ENCODE results near the gene AMH.
"Not testable (repeated sequence)": the region's sequence is repeated elsewhere in the genome, so short reads cannot be mapped to it uniquely, and the experiment has no call there.

The AMH gene

GRCh38 chr19:2270423-2271233 is 21.5 kb downstream of the AMH start:
- peak; percentile 59 for DNase-seq (ENCODE audit: low read depth)

GRCh38 chr19:2271234-2272103 is 22.3 kb downstream of the AMH start:
- no peak for DNase-seq (ENCODE audit: low read depth)

GRCh38 chr19:2273356-2274184 is 24.4 kb downstream of the AMH start:
- peak; percentile 72 for DNase-seq (ENCODE audit: low read depth)

GRCh38 chr19:2274185-2274711 is 25.1 kb downstream of the AMH start:
- no peak for DNase-seq (ENCODE audit: low read depth)

- no peak for DNase-seq (ENCODE audit: low read depth)
These were observed 25.9 kb downstream of the AMH start for GRCh38 chr19:2274931-2275535.

DNA sequence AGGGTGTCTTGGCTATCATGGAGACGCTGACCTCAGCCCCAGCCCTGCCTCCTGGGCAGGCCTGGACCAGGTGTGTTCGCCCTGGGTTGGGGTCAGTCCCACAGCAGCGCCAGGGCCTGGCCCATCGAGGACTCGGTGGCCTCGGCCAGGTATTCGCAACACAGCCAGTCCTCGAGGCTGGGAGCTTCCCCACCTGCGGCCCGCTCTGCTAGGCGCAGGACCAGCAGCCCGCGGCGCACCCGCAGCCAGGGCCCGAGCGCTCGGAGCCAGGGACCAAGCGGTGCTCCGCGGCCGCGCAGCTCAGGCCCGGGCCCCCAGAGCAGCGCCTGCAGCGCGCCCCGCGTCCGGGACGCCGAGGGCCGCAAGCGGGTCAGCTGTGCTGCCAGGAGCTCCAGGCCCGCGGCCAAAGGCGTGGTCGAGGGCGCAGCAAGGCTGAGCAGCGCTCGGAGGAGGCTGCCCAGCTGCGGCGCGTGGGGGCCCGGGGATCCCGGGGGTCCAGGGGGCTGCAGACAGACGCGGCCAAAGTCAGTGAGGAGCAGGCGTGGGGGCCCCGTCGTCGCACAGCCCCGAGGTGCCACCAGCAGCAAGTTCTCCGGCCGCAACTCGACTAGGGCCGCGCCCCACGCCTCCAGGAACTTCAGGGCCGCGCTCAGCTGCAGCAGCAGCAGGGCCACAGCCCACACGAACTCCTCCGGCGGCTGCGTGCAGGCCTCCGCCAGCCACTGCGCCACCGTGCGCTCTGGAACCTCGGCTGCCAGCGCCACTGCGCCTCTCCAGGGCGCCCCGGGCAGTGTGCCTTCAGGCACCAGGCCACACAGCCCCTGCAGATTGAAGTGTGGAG is 26.7 kb downstream of the AMH start:
- no peak for DNase-seq (ENCODE audit: low read depth)

DNA sequence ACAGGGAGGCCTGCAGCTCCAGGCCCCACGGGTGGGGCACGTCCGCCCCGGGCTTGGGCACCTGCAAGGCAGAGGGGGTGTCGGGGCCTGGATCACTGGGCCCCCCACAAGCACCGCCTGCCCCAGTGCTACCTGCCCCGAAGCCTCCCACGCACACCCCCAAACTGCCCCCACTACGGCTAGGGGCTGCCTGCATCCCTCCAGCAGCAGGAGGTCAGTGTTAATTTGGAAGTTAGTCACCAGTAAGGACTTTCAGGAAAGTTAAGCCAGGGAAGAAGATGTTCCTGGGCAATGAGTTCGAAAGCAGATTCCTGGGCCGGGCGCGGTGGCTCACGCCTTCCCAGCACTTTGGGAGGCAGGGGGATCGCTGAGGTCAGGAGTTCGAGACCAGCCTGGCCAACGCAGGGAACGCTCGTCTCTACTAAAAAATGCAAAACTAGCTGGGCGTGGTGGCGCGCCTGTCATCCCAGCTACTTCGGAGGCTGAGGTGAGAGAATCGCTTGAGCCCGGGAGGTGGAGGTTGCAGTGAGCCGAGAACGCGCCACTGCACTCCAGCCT is 27.4 kb downstream of the AMH start:
- DNase-seq (ENCODE audit: low read depth) = no peak

DNA sequence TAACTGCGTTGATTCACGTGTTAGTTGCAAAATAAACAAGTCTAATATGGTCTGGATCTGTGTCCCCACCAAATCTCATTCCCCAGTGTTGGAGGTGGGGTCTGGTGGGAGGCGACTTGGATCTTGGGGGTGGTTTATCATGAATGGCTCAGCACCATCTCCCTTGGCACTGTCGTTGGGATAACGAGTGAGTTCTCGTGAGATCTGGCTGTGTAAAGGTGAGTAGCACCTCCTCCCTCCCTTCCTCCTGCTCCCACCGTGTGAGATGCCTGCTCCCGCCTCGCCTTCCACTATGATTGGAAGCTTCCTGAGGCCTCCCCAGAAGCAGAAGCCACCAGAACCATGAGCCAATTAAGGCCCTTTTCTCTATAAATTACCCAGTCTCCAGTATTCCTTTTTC is 28.0 kb downstream of the AMH start:
- DNase-seq (ENCODE audit: low read depth) = no peak

DNA sequence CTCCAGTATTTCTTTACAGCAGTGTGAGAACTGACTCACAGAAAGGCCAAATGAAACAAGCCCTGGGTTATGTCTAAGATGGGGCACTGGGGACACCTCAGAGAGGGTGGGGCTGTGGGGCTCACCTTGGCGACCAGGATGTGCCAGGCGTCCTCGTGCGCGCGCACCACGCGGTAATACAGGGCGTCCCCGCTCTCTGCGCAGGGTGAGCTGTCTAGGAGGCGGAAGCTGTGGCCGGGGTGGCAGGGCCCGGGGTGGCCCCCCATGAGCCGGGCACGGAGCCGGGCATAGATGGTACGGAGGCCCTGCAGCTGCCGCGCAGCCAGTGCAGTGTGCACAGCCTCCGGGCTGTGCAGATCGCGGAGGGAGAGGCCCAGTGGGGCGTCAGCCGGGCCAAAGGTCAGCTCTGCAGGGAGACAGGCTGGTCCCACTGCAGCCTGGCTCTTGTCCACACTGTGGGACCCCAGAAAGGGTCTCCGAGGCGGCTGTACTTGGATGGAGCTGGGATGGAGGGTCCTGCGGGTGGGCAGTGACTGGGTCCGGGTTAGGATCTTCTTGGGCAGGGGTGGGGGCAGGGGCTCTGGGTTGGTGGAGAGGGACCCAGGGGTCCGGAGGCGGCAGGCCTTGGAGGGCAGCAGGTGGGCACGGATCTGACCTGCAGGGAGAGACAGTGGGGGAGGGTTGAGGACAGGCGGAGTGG is 29.5 kb downstream of the AMH start:
- no peak for DNase-seq (ENCODE audit: low read depth)

DNA sequence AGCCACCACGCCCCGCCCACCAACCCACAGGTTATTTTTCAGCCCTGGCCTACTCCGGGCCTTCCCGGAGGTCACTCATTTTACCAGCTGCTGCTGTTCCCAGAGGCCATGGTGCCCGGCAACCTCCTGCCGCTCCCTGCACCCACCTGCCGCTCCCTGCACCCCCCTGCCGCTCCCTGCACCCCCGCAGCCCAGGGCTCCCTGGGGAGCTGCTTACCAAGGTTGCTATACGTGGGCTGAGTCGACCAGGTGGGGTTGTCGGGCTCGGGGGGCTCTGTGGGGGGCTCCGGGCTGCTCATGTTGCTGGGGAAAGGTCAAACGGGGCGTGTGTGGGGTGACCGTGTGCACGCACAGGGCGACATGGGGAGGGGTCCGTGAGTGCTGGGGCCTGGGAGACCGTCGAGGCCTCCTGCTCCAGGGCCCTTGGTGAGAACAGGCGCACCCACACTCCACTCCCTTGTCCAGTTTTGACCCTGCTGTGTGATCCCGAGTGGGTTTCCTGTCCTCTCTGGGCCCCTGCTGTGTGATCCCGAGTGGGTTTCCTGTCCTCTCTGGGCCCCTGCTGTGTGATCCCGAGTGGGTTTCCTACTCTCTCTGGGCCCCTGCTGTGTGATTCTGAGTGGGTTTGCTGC is 31.6 kb downstream of the AMH start:
- DNase-seq (ENCODE audit: low read depth) = no peak

DNA sequence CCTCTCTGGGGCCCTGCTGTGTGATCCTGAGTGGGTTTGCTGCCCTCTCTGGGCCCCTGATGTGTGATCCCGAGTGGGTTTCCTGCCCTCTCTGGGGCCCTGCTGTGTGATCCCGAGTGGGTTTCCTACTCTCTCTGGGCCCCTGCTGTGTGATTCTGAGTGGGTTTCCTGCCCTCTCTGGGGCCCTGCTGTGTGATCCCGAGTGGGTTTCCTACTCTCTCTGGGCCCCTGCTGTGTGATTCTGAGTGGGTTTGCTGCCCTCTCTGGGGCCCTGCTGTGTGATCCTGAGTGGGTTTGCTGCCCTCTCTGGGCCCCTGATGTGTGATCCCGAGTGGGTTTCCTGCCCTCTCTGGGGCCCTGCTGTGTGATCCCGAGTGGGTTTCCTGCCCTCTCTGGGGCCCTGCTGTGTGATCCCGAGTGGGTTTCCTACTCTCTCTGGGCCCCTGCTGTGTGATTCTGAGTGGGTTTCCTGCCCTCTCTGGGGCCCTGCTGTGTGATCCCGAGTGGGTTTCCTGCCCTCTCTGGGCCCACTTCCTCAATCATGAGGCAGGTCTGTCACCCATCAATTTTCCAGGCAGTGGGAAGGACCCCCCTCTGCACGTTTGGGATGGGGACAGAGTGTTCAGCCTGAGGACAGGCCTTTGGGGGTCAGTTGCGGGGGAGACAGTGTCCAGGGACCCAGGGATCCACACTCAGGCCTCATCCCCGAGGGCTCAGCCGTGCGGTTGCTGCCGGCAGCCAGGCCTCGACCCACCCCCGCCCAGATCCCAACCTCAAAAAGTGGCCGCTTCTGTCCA is 32.3 kb downstream of the AMH start:
- DNase-seq (ENCODE audit: low read depth) = not testable (repeated sequence)

GRCh38 chr19:2282062-2282861 is 33.1 kb downstream of the AMH start, which contains the start of gene PEAK3:
PEAK3 (minus strand) TSS chr19:2282175; CDS start chr19:2280931, 1,244 bp downstream.
- no peak for DNase-seq (ENCODE audit: low read depth)

- no peak for DNase-seq (ENCODE audit: low read depth)
These were observed 33.7 kb downstream of the AMH start for GRCh38 chr19:2282862-2283237.

DNA sequence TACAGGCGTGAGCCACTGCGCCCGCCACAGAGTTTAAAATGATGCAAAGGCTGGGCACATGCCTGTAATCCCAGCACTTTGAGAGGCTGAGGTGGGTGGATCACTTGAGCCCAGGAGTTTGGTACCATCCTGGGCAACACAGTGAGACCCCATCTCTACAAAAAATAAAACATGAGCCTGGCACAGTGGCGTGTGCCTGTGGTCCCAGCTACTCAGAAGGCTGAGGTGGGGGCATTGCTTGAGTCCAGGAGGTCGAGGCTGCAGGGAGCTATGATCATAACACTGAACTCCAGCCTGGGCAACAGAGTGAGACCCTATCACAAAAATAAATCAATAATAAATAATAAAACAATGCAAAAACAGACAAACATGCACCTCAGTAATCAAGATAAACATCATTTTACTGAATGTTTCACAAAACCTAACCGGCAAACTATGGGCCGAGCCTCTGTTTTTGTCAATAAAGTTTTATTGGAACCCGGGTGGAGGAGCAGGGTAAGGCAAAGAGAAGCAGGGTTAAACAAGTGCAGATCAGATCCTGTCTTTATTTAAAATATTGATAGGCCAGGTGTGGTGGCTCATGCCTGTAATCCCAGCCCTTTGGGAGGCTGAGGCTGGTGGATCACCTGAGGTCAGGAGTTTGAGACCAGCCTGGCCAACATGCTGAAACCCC is 34.8 kb downstream of the AMH start:
- no peak for DNase-seq (ENCODE audit: low read depth)

DNA sequence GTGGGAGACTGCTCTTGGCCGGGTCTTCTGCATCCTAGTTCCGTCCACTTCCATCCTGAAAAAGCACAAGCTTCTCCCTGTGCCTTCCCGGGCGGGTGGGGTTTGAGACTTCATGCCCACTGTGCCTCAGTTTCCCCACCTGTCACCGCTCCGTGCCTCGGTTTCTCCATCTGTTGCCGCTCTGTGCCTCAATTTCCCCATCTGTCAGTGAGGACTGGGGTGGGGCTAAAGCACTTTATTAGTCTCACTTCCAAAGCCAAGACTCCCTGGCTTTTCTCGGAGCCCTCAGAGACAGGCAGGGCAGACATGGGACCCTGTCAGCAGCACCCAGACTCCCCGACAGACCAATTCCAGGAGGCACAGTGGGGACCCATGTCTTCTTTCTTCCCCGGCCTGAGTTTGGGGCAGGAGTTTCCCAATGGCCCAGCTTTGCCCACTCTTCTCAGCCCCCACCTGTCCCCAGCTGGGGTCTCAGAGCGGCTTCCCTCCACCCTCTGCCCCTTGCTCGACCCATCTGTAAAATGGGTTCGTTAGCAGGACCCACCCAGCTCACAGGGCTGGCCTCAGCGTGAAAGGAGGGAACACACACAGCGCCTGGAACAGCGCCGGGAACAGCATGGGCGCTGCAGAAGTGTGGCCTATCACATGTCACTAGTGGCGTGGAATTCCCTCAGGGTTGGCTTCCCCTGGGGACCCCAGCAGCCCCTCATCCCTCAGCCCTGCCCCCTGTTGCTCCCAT is 37.4 kb downstream of the AMH start:
- no peak for DNase-seq (ENCODE audit: low read depth)
